ENCODE measurements around the gene ZNF205. TPM values are rescaled to one million over a fixed set of nuclear protein-coding genes. Genes with fewer than 3 reads are reported as not detected.

Gene ZNF205
- total and polyA plus RNA-seq, 9 of the 15 experiments (the other 6 are each of a cell fraction or from before 2014, with no cell fraction given) = 2.4 to 11.8 (median 5.1) TPM; not detected in 2

- TF ChIP-seq MBD2 (IDR thresholded peaks at IDR 0.05; ENCODE audit: borderline replicate concordance, low read depth) = no peak; the same call in 1 of the 2 replicates
- no peak for TF ChIP-seq ZNF79 (CRISPR knock-in tag; IDR thresholded peaks at IDR 0.05; ENCODE audit: low read depth)
- TF ChIP-seq BHLHE40 (IDR thresholded peaks at IDR 0.05; ENCODE audit: low read length) = peak; percentile 31
- TF ChIP-seq, protein P1, sequence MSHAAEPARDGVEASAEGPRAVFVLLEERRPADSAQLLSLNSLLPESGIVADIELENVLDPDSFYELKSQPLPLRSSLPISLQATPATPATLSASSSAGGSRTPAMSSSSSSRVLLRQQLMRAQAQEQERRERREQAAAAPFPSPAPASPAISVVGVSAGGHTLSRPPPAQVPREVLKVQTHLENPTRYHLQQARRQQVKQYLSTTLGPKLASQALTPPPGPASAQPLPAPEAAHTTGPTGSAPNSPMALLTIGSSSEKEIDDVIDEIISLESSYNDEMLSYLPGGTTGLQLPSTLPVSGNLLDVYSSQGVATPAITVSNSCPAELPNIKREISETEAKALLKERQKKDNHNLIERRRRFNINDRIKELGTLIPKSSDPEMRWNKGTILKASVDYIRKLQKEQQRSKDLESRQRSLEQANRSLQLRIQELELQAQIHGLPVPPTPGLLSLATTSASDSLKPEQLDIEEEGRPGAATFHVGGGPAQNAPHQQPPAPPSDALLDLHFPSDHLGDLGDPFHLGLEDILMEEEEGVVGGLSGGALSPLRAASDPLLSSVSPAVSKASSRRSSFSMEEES (CRISPR knock-in tag; IDR thresholded peaks at IDR 0.05) = no peak
- no peak for TF ChIP-seq SRSF1 (IDR thresholded peaks at IDR 0.05; ENCODE audit: low read depth, low read length)
- TF ChIP-seq GABPB1 (CRISPR knock-in tag; IDR thresholded peaks at IDR 0.05) = peak; percentile 76; the same call in 1 of the 2 replicates
- no peak for TF ChIP-seq ZNF444 (CRISPR knock-in tag; IDR thresholded peaks at IDR 0.05)
- peak; percentile 54; the same call in 1 of the 2 replicates for TF ChIP-seq MTA3 (IDR thresholded peaks at IDR 0.05; ENCODE audit: borderline replicate concordance)
- no peak for TF ChIP-seq BCL6 (CRISPR knock-in tag; IDR thresholded peaks at IDR 0.05)
- peak; percentile 47; the same call in 1 of the 2 replicates for TF ChIP-seq NR2C2 (CRISPR knock-in tag; IDR thresholded peaks at IDR 0.05)
- no peak; the same call in 1 of the 2 replicates for TF ChIP-seq NR2C2 (tag; IDR thresholded peaks at IDR 0.05)
- no peak for TF ChIP-seq THRA (IDR thresholded peaks at IDR 0.05)
- no peak for TF ChIP-seq SIN3B (IDR thresholded peaks at IDR 0.05; ENCODE audit: low read depth)
- TF ChIP-seq, protein P2, sequence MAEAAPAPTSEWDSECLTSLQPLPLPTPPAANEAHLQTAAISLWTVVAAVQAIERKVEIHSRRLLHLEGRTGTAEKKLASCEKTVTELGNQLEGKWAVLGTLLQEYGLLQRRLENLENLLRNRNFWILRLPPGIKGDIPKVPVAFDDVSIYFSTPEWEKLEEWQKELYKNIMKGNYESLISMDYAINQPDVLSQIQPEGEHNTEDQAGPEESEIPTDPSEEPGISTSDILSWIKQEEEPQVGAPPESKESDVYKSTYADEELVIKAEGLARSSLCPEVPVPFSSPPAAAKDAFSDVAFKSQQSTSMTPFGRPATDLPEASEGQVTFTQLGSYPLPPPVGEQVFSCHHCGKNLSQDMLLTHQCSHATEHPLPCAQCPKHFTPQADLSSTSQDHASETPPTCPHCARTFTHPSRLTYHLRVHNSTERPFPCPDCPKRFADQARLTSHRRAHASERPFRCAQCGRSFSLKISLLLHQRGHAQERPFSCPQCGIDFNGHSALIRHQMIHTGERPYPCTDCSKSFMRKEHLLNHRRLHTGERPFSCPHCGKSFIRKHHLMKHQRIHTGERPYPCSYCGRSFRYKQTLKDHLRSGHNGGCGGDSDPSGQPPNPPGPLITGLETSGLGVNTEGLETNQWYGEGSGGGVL (CRISPR knock-in tag; IDR thresholded peaks at IDR 0.05) = no peak
- no peak for TF ChIP-seq RFX7 (CRISPR knock-in tag; IDR thresholded peaks at IDR 0.05)
- TF ChIP-seq FOXK2 (conservative IDR thresholded peaks at IDR 0.05 in 1 of 2, IDR thresholded peaks at IDR 0.05 in 1 of 2; ENCODE audit: low read depth in 2 of 2) = peak in 1 of 2 experiments; percentile 63; a peak in 1 of 4 replicates
- TF ChIP-seq SUPT5H (IDR thresholded peaks at IDR 0.05) = no peak
- peak; percentile 100 for TF ChIP-seq NFATC3 (IDR thresholded peaks at IDR 0.05)
- TF ChIP-seq RNF2 (IDR thresholded peaks at IDR 0.05) = peak; percentile 94
- TF ChIP-seq CHD4 (IDR thresholded peaks at IDR 0.05; ENCODE audit: insufficient read depth, insufficient replicate concordance, low read depth, low read length, poor library complexity, severe bottlenecking) = peak; percentile 25
- peak; percentile 85 for TF ChIP-seq NFIC (IDR thresholded peaks at IDR 0.05)
- TF ChIP-seq MCM7 (IDR thresholded peaks at IDR 0.05) = no peak
- peak; percentile 92 to 93 for TF ChIP-seq NRF1 (conservative IDR thresholded peaks at IDR 0.05 in 1 of 2, IDR thresholded peaks at IDR 0.05 in 1 of 2)
- peak; percentile 53 for TF ChIP-seq CEBPB (tag; IDR thresholded peaks at IDR 0.05)
- TF ChIP-seq PRMT5 (CRISPR knock-in tag; IDR thresholded peaks at IDR 0.05) = no peak
- no peak for TF ChIP-seq ERF (CRISPR knock-in tag; IDR thresholded peaks at IDR 0.05)
Measured at GRCh38 chr16:3150346-3151218, 38.2 kb downstream of the ZNF205 start (continued).
